GM12878 (cell line): ENCODE data around the gene KLB. TPM values are rescaled to one million over a fixed set of nuclear protein-coding genes. Genes with fewer than 3 reads are reported as not detected.

Experiments used
- ATAC-seq: fragments of 200-7000 bp; cut with Tn5 transposase; 3 replicates; pipeline ENCODE4 v1.9.1; 2020; ENCODE audit warnings: mild to moderate bottlenecking, moderate library complexity
- BruUV-seq: library from RNA; stranded (reverse); fragments of 400-500 nt; replicated peaks from 2 replicates; lab custom pipeline; 2021; lab: Mats Ljungman, UMichigan
- CTCF ChIA-PET: fragments of 300-600 bp; sonication (Branson Sonifier 250); formaldehyde crosslinking; extraction: SDS; loops from one replicate; lab custom pipeline; 2021; ENCODE audit warnings: inconsistent platforms; lab: Yijun Ruan, JAX
- POLR2A ChIA-PET: fragments of 350-600 bp; formaldehyde crosslinking; extraction: SDS; loops from one replicate; lab custom pipeline; 2021; ENCODE audit warnings: inconsistent platforms; lab: Charles Lee
- RAD21 ChIA-PET: fragments of 300-600 bp; sonication (Branson Sonifier 250); formaldehyde crosslinking; loops from one replicate; lab custom pipeline; 2023; ENCODE audit warnings: antibody characterized with exemption; ENCODE audit not compliant: unreplicated experiment; lab: Charles Lee
- SMC1A ChIA-PET: fragments of 300-600 bp; sonication (Branson Sonifier 250); formaldehyde crosslinking; loops from one replicate; lab custom pipeline; 2023; ENCODE audit not compliant: unreplicated experiment, uncharacterized antibody; lab: Charles Lee
- DNase-seq: peaks from one replicate; pipeline ENCODE4 v3.0.0-alpha.2; 2011; ENCODE audit warnings: low read depth, low spot score
- FAIRE-seq: peaks from 3 replicates; lab custom pipeline; 2011; peaks lifted over from hg19 to GRCh38; lab: Jason Lieb, UNC
- H2AFZ ChIP-seq: 2 replicates; pipeline ENCODE4 v1.6.0; 2011; ENCODE audit warnings: low read depth, low read length, control low read depth; ENCODE audit not compliant: control insufficient read depth
- H3K27ac ChIP-seq: 2 replicates; pipeline ENCODE4 v1.5.1; 2011; ENCODE audit warnings: control low read depth; ENCODE audit not compliant: control insufficient read depth, insufficient read depth
- H3K27me3 ChIP-seq, 2 experiments: replicated peaks in 1 of 2; 2 replicates each; pipeline versions ENCODE4 v1.6.0 to v1.6.1; 2011; ENCODE audit warnings: low read length in 1 of 2; ENCODE audit not compliant: control insufficient read depth in 2 of 2, insufficient read depth in 2 of 2
- H3K36me3 ChIP-seq, 2 experiments: 2 replicates each; pipeline ENCODE4 v1.5.1; 2011; ENCODE audit warnings: low read length in 1 of 2; ENCODE audit not compliant: control insufficient read depth in 2 of 2, insufficient read depth in 2 of 2
- H3K4me1 ChIP-seq: 2 replicates; pipeline ENCODE4 v1.6.1; 2011; ENCODE audit warnings: mild to moderate bottlenecking, low read length, moderate library complexity, mixed read lengths; ENCODE audit not compliant: control insufficient read depth, insufficient read depth
- H3K4me2 ChIP-seq: 2 replicates; pipeline ENCODE4 v1.6.0; 2011; ENCODE audit warnings: control low read depth; ENCODE audit not compliant: control insufficient read depth, insufficient read depth
- H3K4me3 ChIP-seq: fragments of 200-600 bp; sonication (generic); 2 replicates; pipeline ENCODE4 v1.5.1; 2016
- H3K79me2 ChIP-seq: 2 replicates; pipeline ENCODE4 v1.6.0; 2011; ENCODE audit warnings: low read length; ENCODE audit not compliant: control insufficient read depth, insufficient read depth
- H3K9ac ChIP-seq: 2 replicates; pipeline ENCODE4 v1.8.0; 2011; ENCODE audit warnings: low read length, control low read depth, mixed read lengths; ENCODE audit not compliant: control insufficient read depth, insufficient read depth
- H3K9me3 ChIP-seq: replicated peaks from 3 replicates; pipeline ENCODE4 v1.5.1; 2011; ENCODE audit warnings: mild to moderate bottlenecking, low read length; ENCODE audit not compliant: control insufficient read depth, insufficient read depth
- H4K20me1 ChIP-seq: 2 replicates; pipeline ENCODE4 v1.6.0; 2011; ENCODE audit not compliant: control insufficient read depth, insufficient read depth
- CBX3 ChIP-seq: fragments of 200-600 bp; sonication (generic); IDR thresholded peaks from 2 replicates; pipeline ENCODE4 v1.6.1; 2016; ENCODE audit warnings: low read depth, borderline replicate concordance
- FOXK2 ChIP-seq: fragments of 450-650 bp; IDR thresholded peaks from 2 replicates; pipeline ENCODE4 v1.6.1; 2017; ENCODE audit warnings: mild to moderate bottlenecking, moderate library complexity
- POLR2AphosphoS2 ChIP-seq: IDR thresholded peaks from 2 replicates; pipeline ENCODE4 v1.6.1; 2011; ENCODE audit warnings: low read depth, mild to moderate bottlenecking, low read length, improper control_type of control experiment, moderate library complexity
- POLR2AphosphoS5 ChIP-seq: IDR thresholded peaks from 2 replicates; pipeline ENCODE4 v1.6.1; 2011; ENCODE audit warnings: mild to moderate bottlenecking, low read length, inconsistent platforms
- POU2F2 ChIP-seq: IDR thresholded peaks from 3 replicates; pipeline ENCODE4 v1.6.1; 2011; ENCODE audit warnings: low read depth, mild to moderate bottlenecking, low read length, borderline replicate concordance
- SIN3A ChIP-seq: IDR thresholded peaks from 2 replicates; pipeline ENCODE4 v1.6.1; 2012; ENCODE audit warnings: low read depth, low read length, improper control_type of control experiment
- SIX5 ChIP-seq: IDR thresholded peaks from 2 replicates; pipeline ENCODE4 v1.6.1; 2011; ENCODE audit warnings: mild to moderate bottlenecking, low read depth, low read length, moderate library complexity; ENCODE audit not compliant: severe bottlenecking
- SP1 ChIP-seq: IDR thresholded peaks from one replicate; pipeline ENCODE4 v1.6.1; 2011; ENCODE audit warnings: low read depth, low read length
- SPI1 ChIP-seq: IDR thresholded peaks from 2 replicates; pipeline ENCODE4 v1.6.1; 2011; ENCODE audit warnings: low read depth, mild to moderate bottlenecking, low read length, moderate library complexity, borderline replicate concordance; ENCODE audit not compliant: insufficient read depth
- TCF3 ChIP-seq: IDR thresholded peaks from 2 replicates; pipeline ENCODE4 v1.6.1; 2012; ENCODE audit warnings: low read depth, mild to moderate bottlenecking, low read length, borderline replicate concordance; ENCODE audit not compliant: insufficient read depth
- WGBS: methylation state at CpG from one replicate; pipeline ENCODE4 v1.1.6; 2016; ENCODE audit warnings: low lambda C conversion rate; ENCODE audit not compliant: insufficient replicate concordance, insufficient coverage; ENCODE audit errors: missing lambda C conversion rate; 5-methylcytosine and 5-hydroxymethylcytosine counted together
- in situ Hi-C: fragments of 300-500 bp; cut with MboI; formaldehyde crosslinking; loops from 9 replicates; pipeline ENCODE4 v1.14.3; 2018; ENCODE audit warnings: mixed read lengths
- intact Hi-C: fragments of 100-400 bp; cut with micrococcal nuclease; formaldehyde crosslinking; loops from one replicate; pipeline ENCODE4 v1.14.2; 2022; ENCODE audit not compliant: unreplicated experiment
- polyA plus RNA-seq, 11 experiments: library from polyadenylated mRNA; depleted of rRNA in 4 of 11; unstranded in 6 of 11; stranded (reverse) in 5 of 11; fragments of >200 nt; fragmentation: Nextera tagmentation in 4 of 11; fragmentation: Illumina TruSeq in 1 of 11; extraction: Ambion mirVana in 4 of 11; extraction: Trizol in 1 of 11; gene quantifications; 1 replicate in 1 of 11; 2 replicates in 10 of 11; pipeline versions ENCODE4 v1.2.1 to v1.2.3, GENCODE V29; 2011 to 2016; ENCODE audit warnings: inconsistent platforms in 2 of 11, missing spikeins in 2 of 11, low read depth in 1 of 11
- total RNA-seq, 4 experiments: library from RNA; depleted of rRNA in 3 of 4; stranded (reverse); fragments of >200 nt in 3 of 4; fragmentation: Illumina TruSeq in 1 of 4; extraction: Trizol in 1 of 4; gene quantifications; 2 replicates each; pipeline versions ENCODE4 v1.2.1 to v1.2.3, GENCODE V29; 2013 to 2021
- TF ChIP-seq, protein P1 (sequence below): fragments of 450-650 bp; IDR thresholded peaks from 2 replicates; pipeline ENCODE4 v1.6.1; 2017; ENCODE audit warnings: mild to moderate bottlenecking, moderate library complexity
- TF ChIP-seq, protein P2 (sequence below): fragments of 450-650 bp; IDR thresholded peaks from 2 replicates; pipeline ENCODE4 v1.6.1; 2017; ENCODE audit warnings: low read depth, mild to moderate bottlenecking, moderate library complexity

KLB gene
- total and polyA plus RNA-seq, 10 of the 15 experiments (the other 5 are each of a cell fraction or from before 2014, with no cell fraction given): under 0.01 to 0.13 (median 0.04) TPM; not detected in 1

DNA sequence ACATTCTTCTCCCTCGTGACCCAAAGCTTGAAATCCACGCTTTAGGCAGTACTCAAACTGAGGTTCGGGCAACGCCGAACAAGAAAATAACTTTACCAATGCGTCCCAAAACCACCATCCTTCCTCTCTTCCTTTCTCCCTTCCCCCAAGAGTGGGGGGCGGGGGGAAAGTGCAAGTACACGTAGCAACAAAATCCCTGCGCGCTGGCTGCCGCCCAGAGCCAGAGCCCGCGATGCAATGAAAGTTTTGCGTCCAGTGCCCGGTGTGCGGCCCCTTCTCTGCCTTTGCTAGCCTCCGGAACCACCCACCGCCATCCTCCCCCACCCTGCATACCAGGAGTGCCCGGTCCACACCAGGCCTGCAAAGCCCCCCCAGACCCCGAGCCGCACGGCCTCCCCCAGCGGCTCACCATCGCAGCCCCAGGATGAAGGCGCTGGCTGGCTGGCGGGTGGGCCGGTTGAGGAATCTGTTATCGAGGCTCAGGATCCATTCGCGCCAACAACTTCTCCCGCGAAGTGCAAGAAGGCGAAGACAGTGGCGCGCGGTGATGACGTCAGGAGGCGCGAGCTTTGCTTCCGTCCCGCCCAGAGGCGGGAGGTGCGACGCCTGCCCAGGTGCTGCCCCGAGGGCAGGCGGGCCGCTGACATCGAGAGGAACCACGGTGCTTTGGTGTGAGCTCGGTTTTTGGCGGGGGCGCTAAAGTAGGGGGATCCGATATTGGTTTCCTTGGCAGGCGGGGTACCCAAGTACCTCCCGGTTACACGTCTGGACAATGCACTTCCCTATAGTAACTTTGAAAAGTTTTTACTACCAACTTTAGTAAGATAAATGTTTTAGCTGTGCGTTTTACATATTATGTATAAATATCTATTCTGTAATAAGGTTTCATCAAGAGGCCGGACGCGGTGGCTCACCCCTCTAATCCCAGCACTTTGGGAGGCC, 40.6 kb upstream of the KLB start, which contains the start of gene RFC1 (continued):
- TF ChIP-seq SIX5: no peak

DNA sequence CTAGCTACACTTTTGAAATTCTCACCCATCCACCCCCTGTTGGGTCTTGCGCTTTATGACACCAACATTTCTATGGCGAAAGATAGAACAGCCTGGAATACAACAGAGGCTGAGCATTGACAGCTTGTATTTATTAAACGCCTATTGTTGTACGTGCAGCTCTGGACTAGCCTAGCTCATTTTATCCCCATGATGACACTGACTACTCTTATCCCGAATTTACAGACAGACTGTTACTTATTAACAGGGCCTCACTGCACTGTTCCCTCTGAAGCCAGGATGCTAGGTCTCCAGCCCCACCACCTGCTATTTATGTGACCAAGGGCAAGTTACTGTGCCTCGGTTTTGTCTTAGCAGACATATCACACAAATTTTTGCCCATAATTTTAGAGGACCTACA, 39.6 kb upstream of the KLB start:
- no TSS peak for BruUV-seq
- Histone ChIP-seq H3K4me3 (no peak overlapping the region), H3K4me1 (peaks cover 3% of the 10 kb centered on the region; the same call in 1 of the 2 replicates), H3K27me3 (no peaks in the 10 kb centered on the region), H3K4me2 (no peak overlapping the region), H2AFZ (no peak overlapping the region), H3K79me2 (peaks cover 37% of the 10 kb centered on the region), H4K20me1 (no peaks in the 10 kb centered on the region), H3K36me3 (no peaks in the 10 kb centered on the region), H3K27ac (no peak overlapping the region), H3K9ac (no peak overlapping the region), H3K9me3 (peaks cover 4% of the 10 kb centered on the region; the same call in 2 of the 3 replicates)
- DNase-seq: no peak
- RAD21 ChIA-PET: interaction anchor here (0.6 to 3.8 kb wide), 3 partner anchors 14 to 464 kb away, joined by 4 to 18 read pairs (median 7); partner anchors contain the start of gene WDR19
- SMC1A ChIA-PET: interaction anchor here (1.1 to 5.6 kb wide), 4 partner anchors 12 to 38 kb away, joined by 3 to 51 read pairs (median 18); no protein-coding TSS in a partner anchor
- in situ Hi-C loops: loop anchor here (25.0 kb wide), 1 partner anchor 1820 kb away; no protein-coding TSS in a partner anchor
- CTCF ChIA-PET: interaction anchor here (1.2 to 1.4 kb wide), 4 partner anchors 9 to 43 kb away, joined by 3 to 8 read pairs (median 4); no protein-coding TSS in a partner anchor
- WGBS: 80% methylated on average over 6 of the region's 6 CpGs
- POLR2A ChIA-PET: interaction anchor here (4.4 kb wide), 1 partner anchor 12 kb away, joined by 27 read pairs; no protein-coding TSS in a partner anchor
- ATAC-seq: no peak
- FAIRE-seq: no peak
- intact Hi-C loops: no loop called here
- TF ChIP-seq, protein P1, sequence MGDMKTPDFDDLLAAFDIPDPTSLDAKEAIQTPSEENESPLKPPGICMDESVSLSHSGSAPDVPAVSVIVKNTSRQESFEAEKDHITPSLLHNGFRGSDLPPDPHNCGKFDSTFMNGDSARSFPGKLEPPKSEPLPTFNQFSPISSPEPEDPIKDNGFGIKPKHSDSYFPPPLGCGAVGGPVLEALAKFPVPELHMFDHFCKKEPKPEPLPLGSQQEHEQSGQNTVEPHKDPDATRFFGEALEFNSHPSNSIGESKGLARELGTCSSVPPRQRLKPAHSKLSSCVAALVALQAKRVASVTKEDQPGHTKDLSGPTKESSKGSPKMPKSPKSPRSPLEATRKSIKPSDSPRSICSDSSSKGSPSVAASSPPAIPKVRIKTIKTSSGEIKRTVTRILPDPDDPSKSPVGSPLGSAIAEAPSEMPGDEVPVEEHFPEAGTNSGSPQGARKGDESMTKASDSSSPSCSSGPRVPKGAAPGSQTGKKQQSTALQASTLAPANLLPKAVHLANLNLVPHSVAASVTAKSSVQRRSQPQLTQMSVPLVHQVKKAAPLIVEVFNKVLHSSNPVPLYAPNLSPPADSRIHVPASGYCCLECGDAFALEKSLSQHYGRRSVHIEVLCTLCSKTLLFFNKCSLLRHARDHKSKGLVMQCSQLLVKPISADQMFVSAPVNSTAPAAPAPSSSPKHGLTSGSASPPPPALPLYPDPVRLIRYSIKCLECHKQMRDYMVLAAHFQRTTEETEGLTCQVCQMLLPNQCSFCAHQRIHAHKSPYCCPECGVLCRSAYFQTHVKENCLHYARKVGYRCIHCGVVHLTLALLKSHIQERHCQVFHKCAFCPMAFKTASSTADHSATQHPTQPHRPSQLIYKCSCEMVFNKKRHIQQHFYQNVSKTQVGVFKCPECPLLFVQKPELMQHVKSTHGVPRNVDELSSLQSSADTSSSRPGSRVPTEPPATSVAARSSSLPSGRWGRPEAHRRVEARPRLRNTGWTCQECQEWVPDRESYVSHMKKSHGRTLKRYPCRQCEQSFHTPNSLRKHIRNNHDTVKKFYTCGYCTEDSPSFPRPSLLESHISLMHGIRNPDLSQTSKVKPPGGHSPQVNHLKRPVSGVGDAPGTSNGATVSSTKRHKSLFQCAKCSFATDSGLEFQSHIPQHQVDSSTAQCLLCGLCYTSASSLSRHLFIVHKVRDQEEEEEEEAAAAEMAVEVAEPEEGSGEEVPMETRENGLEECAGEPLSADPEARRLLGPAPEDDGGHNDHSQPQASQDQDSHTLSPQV: no peak
- TF ChIP-seq SPI1 (no peak), POLR2AphosphoS5 (no peak), POLR2AphosphoS2 (no peak), SIN3A (no peak), TCF3 (no peak), POU2F2 (no peak), CBX3 (no peak), FOXK2 (no peak), SP1 (no peak)
- TF ChIP-seq, protein P2, sequence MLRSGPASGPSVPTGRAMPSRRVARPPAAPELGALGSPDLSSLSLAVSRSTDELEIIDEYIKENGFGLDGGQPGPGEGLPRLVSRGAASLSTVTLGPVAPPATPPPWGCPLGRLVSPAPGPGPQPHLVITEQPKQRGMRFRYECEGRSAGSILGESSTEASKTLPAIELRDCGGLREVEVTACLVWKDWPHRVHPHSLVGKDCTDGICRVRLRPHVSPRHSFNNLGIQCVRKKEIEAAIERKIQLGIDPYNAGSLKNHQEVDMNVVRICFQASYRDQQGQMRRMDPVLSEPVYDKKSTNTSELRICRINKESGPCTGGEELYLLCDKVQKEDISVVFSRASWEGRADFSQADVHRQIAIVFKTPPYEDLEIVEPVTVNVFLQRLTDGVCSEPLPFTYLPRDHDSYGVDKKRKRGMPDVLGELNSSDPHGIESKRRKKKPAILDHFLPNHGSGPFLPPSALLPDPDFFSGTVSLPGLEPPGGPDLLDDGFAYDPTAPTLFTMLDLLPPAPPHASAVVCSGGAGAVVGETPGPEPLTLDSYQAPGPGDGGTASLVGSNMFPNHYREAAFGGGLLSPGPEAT: no peak
- TF ChIP-seq, all 136 proteins: peak for 0
